ENCODE results near the gene DGKI. TPM values are rescaled to one million over a fixed set of nuclear protein-coding genes. Genes with fewer than 3 reads are reported as not detected.

DGKI gene
- total and polyA plus RNA-seq, 4 donors, result 0.01 to 0.37 (median 0.31) TPM

- Histone ChIP-seq H3K9me3 (ENCODE audit: control insufficient read depth in 4 of 4, low read length in 3 of 4) (no peaks in the 10 kb centered on the region), H3K9ac (ENCODE audit: low read depth in 1 of 2, low read length in 2 of 2) (no peak overlapping the region), H3K27ac (ENCODE audit: low read depth in 1 of 2, low read length in 2 of 2) (no peak overlapping the region), H3K4me3 (ENCODE audit: low read depth in 1 of 3, low read length in 3 of 3) (no peak overlapping the region), H3K36me3 (ENCODE audit: control insufficient read depth in 4 of 4, insufficient read depth in 3 of 4, low read depth in 1 of 4, low read length in 3 of 4) (no peaks in the 10 kb centered on the region), H3K27me3 (ENCODE audit: control insufficient read depth in 4 of 4, insufficient read depth in 4 of 4, low read length in 3 of 4) (no peaks in the 10 kb centered on the region), H3K4me1 (ENCODE audit: control insufficient read depth in 4 of 4, insufficient read depth in 4 of 4, low read length in 3 of 4) (no peaks in the 10 kb centered on the region)
- no peak for DNase-seq (ENCODE audit: low spot score)
- TF ChIP-seq ATF3 (IDR thresholded peaks at IDR 0.05), result no peak
- WGBS, result 95% methylated on average over 5 of the region's 5 CpGs
Observed at GRCh38 chr7:137771273-137771672, 75.5 kb downstream of the DGKI start.

- Histone ChIP-seq H3K27me3 (ENCODE audit: control insufficient read depth in 4 of 4, insufficient read depth in 4 of 4, low read length in 3 of 4) (no peaks in the 10 kb centered on the region), H3K9ac (ENCODE audit: low read depth in 1 of 2, low read length in 2 of 2) (no peak overlapping the region), H3K36me3 (ENCODE audit: control insufficient read depth in 4 of 4, insufficient read depth in 3 of 4, low read depth in 1 of 4, low read length in 3 of 4) (no peaks in the 10 kb centered on the region), H3K4me3 (ENCODE audit: low read depth in 1 of 3, low read length in 3 of 3) (no peak overlapping the region), H3K27ac (ENCODE audit: low read depth in 1 of 2, low read length in 2 of 2) (no peak overlapping the region), H3K9me3 (ENCODE audit: control insufficient read depth in 4 of 4, low read length in 3 of 4) (no peaks in the 10 kb centered on the region), H3K4me1 (ENCODE audit: control insufficient read depth in 4 of 4, insufficient read depth in 4 of 4, low read length in 3 of 4) (no peaks in the 10 kb centered on the region)
- TF ChIP-seq TAF1 (conservative IDR thresholded peaks at IDR 0.05) (no peak), SP1 (IDR thresholded peaks at IDR 0.05) (no peak), YY1 (IDR thresholded peaks at IDR 0.05) (no peak), REST (IDR thresholded peaks at IDR 0.05) (no peak), ATF3 (IDR thresholded peaks at IDR 0.05) (no peak), FOXA2 (IDR thresholded peaks at IDR 0.05) (no peak), HNF4G (IDR thresholded peaks at IDR 0.05) (no peak), MAX (IDR thresholded peaks at IDR 0.05) (no peak), JUND (IDR thresholded peaks at IDR 0.05) (no peak), HNF4A (conservative IDR thresholded peaks at IDR 0.05) (no peak), RAD21 (IDR thresholded peaks at IDR 0.05) (no peak), RXRA (IDR thresholded peaks at IDR 0.05) (no peak), EGR1 (IDR thresholded peaks at IDR 0.05; ENCODE audit: low read depth in 2 of 2) (no peak), CTCF (IDR thresholded peaks at IDR 0.05; ENCODE audit: low read depth, low read length, missing input control) (no peak), FOXA1 (IDR thresholded peaks at IDR 0.05) (no peak), GABPA (IDR thresholded peaks at IDR 0.05 in 1 of 2, conservative IDR thresholded peaks at IDR 0.05 in 1 of 2) (no peak), ZBTB33 (IDR thresholded peaks at IDR 0.05) (no peak), NR2F2 (IDR thresholded peaks at IDR 0.05) (no peak)
- WGBS, result 66% methylated on average over 6 of the region's 6 CpGs
- DNase-seq (ENCODE audit: low spot score), result no peak
Observed at GRCh38 chr7:137768366-137768765, 78.4 kb downstream of the DGKI start.
